Stimulated activated CD4-positive, alpha-beta T cell treated with anti-CD3 and anti-CD28 coated beads, Interleukin-4, amount 100 ng/mL, for 4 hours (primary cell): ENCODE data around the gene GPHB5.
"Not testable (repeated sequence)": the region's sequence is repeated elsewhere in the genome, so short reads cannot be mapped to it uniquely, and the experiment has no call there.

Experiments
- DNase-seq, 2 experiments: peaks; one replicate each; pipeline ENCODE4 v3.0.0-alpha.2; 2020

GPHB5 gene, protein sequence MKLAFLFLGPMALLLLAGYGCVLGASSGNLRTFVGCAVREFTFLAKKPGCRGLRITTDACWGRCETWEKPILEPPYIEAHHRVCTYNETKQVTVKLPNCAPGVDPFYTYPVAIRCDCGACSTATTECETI

DNA sequence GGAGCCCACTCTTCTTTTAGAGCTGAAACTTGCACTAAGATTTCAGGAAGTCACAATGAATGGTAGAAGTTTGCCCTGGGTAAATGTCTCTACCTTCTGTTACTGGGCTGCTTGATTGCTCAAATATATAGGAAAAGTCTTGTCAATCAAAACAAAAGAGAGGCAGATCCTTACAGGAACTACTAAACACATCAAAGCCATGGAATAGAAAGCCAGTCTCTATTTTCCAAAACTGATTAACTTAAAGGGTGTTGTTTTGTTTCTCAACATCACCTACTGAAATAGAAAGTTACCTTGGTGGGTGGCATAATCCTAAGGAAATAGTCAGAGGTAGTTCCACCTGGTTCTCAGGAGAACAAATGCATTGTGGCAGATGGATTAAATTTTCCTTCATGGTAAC lies at the start of gene GPHB5:
TSS of gene GPHB5 (minus strand) at position 101 of the 400 bp plus-strand sequence. CDS start 1,086 bp downstream, outside the sequence.
- no peak for DNase-seq

DNA sequence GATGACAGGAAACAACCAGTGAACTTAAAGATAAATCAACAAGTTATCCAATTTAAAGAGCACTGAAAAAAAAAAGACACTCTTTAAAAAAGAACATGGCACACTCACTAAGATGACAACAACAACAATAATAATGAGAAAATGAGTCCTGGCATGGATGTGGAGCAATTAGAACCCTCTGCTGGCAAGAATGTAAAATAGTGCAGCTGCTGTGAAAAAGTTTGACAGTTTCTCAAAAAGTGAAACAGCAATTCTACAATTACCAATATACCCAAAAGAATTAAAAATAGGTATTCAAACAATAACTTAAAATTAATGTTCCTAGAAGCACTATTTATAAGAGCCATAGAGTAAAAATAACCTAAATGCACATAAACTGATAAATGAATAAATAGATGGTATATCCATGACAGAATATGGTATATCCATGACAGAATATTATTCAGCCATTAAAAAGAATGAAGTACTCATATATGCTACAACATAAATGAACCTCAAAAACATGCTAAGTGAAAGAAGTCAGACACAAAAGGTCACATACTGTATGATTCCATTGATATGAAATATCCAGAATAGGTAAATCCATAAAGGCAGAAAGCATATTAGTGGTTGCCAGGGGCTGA lies 49.1 kb upstream of the GPHB5 start:
- no peak for DNase-seq

DNA sequence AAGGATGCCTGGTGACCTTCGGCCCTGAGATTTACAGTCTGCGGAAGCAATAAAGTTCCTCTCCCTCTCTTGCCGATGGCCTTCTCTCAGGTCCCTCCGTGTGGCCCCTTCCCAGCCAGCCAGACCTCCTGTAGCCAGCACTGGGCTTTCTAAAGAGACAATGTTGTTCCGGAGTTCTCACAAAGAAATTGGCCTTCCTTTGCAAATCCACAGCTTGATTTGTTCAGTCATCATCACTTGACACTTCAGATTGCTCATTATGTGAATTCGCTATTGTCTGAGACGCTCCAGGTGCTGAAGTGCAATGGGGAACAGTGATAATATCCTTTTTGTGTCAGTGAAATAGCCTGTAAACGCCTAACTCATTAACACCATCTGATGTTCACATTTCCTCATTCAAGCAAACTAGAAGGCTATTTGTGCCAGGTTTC lies 43.7 kb upstream of the GPHB5 start:
- DNase-seq: no peak

DNA sequence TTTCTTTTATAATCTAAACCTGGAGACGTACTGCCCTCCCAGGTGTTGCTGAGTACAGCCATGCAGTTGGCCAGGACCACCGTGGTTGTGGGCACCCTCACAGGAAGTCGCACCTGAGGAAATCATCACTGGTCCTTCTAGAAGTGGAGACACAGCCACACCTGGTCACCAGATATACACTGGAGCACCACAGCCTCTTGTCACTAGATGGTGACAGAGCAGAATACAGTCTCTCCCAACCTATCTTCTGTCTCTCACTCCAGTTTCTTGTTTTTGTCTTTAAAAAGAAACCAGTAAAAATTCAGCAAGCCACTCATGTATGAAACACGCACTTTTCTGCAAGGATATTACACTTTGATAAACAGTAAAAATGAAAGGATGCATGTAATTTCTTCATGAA lies 43.1 kb upstream of the GPHB5 start:
- no peak for DNase-seq

DNA sequence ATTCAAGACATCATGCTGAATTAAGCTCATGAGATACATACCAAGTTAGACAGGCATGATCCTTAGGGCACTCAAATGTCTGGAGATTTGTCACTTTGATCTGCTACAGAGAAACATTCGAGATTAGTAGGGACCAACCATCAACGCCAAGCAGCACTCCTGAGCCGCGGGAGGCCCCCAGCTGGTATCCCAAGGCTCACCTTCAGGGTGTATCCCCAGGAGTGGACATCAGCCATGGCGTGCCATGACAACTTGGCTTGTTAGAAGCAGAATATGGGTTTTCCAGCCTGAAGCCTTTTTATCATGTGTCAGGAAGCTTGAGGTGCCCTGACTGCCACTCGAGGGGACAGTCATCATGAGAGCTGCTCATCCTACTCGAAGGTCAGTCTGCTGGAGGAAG lies 39.1 kb upstream of the GPHB5 start:
- no peak for DNase-seq

DNA sequence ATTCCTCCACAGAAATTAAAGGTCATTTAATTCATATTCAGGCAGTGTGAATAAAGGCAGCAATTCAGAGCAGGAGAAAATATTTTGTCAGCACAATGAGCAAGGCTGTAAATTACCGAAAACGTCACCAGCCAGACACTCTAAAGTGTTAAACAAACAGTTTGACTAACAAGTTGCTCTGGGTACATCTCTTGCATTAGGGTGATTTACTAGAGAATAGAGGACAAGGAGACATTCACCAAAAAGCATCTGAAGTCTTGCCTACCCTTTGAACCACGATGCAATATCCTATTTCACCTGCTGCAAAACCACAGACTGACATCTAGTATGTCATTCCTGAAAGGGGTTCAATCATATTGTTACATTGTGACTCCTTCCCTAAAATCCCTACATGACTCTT lies 27.1 kb upstream of the GPHB5 start:
- DNase-seq: no peak

DNA sequence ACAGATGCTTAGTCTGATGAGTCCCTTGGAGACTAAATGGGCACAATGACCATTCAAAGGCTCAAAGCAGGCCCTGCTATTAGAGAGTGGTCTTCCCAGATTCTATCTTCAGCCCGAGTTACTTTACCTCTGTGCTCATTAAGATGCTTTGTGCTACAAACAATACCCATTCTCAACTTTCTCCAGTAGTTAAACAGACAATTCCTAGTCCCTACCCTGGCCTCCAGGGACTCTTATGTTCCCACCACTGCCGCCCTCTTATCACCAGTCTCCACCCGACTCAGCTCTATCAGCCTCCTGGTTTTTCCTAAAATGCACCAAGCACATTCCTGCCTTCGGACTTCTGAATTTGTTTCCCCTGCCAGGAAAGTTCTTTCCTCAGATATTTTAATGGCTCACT lies 25.6 kb upstream of the GPHB5 start:
- no peak for DNase-seq

DNA sequence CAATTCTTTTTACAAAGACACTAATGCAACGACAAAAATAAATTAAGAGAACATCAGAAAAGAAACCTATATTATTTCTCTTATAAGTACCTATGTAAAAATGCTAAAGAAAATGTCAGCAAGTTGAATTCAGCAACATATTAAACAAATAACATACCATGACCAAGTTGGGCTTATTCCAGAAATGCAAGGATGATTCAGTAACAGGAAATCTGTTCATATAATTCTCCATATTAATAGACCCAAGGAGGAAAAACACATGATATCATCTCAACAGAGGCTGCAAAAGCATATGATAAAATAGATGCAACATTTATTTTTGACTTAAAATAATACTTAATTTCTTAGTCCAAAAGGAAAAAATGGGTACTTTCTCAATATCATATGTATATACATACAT lies 25.1 kb upstream of the GPHB5 start:
- no peak for DNase-seq

DNA sequence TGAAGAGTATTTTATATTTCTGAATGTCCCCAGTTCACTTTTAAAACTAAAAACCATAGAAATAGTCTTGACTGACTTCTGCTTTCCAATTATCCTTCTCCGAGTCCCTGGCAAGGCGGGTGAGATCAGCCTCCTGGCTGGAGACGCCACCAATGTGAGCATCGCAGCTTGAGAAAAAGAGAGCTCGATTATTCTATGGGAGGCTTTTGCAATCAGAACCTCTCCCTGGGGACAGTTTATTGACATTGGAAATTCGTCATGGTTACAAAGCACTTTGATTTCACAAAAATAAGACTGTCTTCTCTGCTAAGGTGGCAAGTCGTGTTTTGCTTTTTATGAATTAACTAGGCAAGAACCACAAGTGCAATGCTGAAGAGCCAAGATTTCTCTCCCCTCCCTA lies 23.6 kb upstream of the GPHB5 start:
- no peak for DNase-seq

DNA sequence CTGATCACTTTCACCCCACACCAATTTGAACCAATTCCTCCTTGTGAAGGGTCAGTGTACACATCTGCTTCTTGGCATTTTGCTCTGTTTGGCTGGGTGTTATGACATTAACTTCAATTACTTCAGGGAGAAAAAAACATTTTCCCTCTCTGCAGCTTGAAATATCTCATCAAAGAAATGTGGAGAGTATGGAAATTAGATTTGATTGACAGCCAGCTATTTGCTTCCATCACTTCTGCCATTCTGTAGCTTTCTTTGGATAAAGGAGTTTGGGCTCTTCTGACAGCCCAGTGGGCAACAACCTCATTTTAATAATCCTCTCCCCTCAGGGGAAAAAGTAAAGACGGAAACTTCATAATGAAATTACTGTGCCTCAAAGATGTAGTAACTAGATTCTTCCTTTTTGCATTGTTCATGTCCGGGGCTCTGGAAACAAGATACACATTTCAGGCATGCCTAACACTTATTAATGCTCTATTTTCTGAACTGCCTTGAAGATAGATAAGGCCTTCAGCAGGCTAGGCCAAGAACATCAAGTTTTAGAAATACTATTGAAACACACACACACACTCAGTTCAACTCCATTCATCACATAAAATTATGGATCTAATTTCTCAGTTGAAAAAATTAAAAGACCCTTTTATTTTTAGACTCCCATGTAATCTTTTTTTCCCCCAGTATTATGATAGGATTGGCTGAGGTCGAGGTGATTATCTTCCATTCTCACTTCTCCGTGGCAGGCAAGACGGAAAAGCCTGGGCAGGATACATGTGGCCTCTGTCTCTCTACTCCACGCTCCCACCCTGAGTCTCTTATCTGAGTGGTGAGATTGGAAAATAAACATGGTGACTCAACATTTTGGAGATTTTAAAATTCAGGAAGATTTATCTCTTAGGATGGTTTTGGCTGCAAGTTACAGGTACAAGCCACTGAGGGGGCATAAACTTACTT lies 10.3 kb upstream of the GPHB5 start:
- DNase-seq: no peak

DNA sequence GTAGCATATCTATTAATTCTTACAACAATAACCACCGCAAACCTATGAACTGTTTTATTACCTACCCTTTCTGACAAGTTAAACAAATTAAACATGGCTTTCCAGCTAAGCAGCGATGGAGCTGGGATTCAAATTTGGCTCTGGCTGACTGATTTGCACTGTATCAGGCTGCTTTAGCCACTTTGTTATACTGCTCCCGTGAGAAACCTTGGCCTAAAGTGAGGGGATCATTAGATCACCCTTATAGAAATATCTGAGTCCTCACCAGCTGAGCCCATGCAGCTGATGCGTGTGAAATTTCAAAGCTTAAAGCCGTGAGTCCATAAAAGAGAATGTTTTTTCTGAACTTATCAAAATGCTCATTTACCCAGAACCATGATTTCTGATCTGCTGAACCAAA lies 8.1 kb upstream of the GPHB5 start:
- DNase-seq: no peak

DNA sequence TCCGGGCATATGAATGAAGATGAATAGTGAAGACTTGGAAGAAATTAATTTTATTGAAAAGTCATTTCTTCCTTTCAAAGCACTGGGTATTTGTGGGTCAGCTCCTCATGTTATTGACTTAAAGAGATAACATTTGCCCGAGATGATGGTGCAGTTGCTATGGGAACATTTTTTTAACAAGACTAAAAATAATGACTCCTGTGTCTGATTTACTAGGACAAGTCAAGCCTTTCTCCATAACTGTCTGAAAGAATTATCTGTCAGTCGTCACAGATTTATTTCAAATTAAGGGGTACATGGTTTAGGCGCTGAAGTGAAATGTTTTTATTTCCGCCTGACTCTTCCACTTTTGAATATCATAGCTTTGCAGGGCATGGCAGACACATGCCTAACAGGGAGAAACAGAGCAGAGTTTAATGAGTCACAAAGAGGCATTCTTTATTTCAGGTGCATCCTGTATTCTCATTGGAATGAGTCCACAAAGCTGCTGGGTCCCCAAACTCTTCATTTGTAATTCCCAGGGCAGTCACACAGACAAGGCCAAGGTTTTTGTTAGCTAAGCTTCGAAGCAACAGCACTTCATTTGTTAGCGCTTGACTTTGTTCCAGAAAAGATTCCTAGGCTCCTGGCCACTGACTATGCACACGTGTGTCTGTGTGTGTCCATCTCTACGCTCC lies 4.3 kb upstream of the GPHB5 start:
- no peak for DNase-seq

DNA sequence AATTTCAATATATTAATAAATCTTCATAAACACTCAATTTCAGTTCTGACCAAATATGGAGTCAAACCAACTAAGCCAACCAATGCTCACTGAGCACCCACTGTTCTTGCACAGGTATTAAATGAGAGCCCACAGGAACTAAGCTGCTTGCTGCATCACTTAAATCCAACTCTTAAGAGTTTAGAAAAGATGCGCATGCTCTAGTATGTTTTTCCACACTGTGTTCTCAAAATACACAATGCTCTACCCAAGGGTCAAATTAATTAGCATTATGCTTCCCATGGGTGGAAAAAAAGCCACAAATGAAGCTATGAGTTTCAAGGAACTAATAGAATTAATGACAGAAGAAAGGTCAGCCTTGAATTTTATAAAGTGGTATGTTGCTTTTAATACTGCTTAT lies 3.7 kb upstream of the GPHB5 start:
- DNase-seq: no peak

DNA sequence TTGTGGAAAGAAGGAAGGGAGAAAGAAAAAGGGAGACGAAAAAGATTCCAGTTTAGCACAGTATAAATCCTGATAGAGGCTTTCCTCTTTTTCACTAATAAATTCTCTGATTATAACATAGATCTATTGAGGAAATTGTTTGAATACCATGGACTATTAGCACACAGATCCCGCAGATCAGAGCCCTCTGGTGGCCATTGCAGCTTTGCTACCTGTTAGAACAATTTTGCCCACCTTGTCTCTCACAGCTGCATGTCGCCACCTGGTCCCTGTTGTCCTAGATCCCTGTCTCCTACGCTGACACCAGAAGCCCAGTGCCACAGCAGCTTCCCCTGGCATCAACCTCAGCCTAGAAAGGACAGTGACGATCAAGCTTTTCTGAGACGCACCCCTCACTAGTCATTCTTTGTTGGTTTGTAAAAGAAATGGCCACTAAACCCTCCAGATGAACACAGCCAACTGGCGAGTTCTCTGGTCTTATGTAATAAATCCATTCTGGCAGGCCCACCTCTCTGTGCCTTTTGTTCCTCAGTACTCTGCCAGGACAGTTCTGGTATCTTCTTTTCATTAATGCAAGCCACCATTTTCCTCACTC lies 9.9 kb downstream of the GPHB5 start:
- DNase-seq: peak in 1 of 2 experiments; percentile 0

DNA sequence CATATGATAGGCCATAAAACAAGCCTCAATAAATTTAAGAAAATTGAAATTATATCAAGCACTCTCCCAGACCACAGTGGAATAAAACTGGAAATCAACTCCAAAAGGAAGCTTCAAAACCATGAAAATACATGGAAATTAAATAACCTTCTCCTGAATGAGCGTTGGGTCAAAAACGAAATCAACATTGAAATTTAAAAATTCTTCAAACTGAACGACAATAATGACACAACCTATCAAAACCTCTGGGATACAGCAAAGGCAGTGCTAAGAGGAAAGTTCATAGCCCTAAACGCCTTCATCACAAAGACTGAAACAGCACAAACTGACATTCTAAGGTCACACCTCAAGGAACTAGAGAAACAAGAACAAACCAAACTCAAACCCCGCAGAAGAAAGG lies 14.3 kb downstream of the GPHB5 start:
- not testable (repeated sequence) for DNase-seq

DNA sequence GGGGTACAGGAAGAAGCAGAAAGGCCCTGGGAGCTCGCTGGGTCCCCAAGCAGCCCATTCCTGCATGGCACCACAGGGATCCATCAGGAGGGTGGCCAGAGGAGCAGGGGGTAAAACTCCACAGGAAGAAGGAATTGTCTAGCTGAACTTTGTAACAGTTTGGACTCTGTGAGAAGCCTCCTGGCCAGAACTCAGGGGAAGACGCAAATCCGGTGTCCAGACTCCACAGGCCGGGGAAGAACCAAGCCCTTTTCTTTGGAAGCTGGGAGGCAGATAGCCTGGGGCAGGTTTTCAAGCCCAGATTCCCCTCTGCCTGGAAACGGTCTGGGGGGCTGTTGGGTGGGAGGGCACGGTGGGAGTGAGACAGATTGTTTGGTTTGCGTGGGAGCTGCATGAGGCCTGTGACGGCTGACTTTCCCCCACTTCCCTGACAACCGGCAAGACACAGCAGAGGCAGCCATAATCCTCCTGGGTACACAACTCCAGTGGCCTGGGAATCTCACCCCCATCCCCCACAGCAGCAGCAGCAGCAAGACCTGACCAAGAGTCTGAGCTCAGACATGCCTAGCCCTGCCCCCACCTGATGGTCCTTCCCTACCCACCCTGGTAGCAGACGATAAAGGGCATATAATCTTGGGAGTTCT lies 16.7 kb downstream of the GPHB5 start:
- DNase-seq: no peak

DNA sequence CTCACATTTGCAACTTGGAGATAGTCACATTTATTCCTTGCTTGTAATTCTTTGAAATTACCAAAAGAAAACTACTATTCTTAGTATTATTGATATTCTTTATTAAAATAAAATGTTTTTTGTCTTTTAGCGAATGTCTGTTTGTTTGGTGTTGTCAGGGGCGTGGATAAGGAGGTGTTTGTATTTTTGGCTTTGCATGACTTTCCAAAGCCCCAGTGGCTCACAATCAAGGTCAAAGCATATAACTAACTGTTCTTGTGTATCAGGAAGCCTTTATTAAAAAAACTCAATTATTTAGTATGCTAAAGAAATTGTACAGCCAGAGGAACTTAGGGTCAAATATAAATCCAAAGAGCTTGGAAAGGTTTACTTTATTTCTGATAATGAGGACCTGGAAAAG lies 17.9 kb downstream of the GPHB5 start:
- no peak for DNase-seq

DNA sequence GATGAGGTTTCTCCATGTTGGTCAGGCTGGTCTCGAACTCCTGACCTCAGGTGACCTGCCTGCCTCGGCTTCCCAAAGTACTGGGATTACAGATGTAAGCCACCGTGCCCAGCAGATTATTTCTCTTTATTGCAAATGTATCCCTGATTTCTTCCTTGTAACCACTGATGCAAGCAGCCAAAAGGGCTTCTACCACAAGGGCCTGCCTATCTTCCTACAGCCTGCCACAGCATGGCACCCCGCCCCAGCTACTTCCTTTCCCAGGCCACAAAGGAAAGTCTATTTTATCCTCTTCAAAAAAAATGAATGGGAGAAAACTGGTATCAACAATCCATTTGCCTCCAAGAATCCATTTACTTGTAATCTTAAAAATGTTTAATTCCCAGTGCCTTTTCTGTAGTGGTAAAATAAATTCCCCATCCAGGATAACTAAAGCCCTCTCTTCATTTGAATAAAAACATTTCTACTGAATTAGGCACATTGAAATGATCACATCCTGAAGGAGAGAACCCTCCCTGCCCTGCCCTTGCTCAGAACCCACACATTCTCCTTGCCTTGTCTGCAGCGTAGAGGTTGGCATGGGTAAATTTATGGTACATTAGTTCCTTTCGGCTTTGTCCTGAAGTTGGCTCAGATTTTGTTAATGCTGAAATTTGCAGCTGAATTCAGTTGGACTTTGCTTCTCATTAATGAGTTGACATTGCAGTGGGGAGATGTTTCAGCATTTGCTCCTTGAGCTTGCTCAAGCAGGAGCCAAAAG lies 19.2 kb downstream of the GPHB5 start:
- DNase-seq: no peak

DNA sequence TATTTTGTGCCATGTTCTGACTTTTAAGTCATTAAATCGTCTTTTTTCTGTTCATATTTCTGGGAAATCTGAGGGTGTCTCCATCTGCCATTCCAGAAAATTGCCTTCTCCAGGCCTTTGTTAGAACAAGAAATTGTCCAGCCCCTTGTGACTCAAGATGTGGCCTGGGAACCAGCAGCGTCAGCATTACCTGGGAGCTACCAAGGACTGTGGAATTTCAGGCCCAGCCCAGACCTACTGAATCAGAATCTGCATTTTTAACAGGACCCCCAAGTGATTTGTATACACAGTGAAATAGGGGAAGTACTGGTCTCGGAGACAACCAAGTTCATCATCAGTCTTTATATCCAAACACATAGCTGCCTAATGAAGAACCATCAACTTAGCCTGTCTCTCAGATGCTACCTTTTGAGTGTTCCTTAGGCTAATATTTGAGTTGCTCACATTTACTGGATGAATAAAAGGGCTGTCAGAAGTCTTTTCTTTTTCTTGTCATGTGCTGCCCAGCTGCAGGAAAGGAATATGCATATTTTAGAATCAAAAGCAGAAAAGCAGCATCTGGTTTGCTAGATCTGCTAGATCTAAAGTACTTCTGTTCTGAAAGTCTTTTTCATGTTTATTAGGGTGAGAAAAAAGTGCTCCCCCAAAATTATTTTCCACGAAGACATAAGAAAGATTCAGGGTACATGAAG lies 21.2 kb downstream of the GPHB5 start:
- DNase-seq: no peak

DNA sequence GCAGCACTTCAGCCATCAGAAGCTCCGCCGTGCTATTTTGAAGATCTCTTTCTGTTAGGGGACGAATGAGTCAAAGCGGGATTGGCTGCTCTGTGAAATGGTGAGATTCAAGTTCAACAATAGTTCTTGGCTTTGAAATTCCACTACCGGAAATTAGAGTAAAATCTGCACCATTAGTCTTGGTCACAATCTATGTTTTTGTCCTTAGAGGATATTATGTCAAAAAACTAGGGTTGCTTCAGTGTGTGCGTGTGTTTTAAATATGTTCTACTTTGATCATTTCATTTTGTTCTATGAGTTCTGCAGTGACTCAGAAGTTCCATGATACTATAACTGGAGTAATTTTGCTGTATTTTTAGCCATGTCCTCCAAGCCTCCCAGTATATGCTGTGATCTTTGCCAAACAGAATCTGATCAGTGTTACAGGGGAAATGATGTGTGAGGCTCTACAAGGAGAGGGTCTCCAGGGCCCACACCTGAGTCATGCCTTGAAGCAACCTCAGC lies 22.6 kb downstream of the GPHB5 start:
- DNase-seq: no peak

DNA sequence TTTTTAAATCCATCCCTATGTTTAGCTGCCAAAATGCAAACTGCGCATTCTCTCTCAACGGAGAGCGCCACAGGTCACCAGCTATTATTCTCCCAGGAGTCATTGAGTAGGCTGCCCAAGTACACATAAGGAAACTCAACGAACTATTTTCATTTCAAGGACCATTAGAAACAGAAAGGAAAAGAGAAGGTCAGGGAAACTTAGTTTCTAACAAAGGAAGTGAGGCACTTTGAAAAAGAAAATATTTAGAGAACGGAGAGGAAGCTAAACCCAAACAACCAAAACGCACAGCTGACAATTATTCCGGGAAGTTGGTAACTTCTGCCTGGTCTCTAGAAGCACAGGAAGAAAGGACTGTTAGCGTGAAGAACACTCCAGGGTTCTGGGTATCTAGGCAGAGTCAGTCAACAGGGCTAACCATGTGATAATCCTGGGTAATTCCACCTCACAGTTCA lies 23.5 kb downstream of the GPHB5 start:
- DNase-seq: no peak
